H1 (cell line): ENCODE data around the gene BMAL2. TPM values are rescaled to one million over a fixed set of nuclear protein-coding genes. Genes with fewer than 3 reads are reported as not detected.

Source experiments
- CTCF ChIA-PET: fragments of 300-600 bp; sonication (Branson Sonifier 250); formaldehyde crosslinking; loops from one replicate; lab custom pipeline; 2021; ENCODE audit not compliant: partially characterized antibody; lab: Charles Lee
- POLR2A ChIA-PET: fragments of 300-600 bp; sonication (Branson Sonifier 250); formaldehyde crosslinking; loops from one replicate; lab custom pipeline; 2021; ENCODE audit warnings: inconsistent platforms; ENCODE audit not compliant: partially characterized antibody; lab: Charles Lee
- DNase-seq, 2 experiments: peaks; one replicate each; pipeline versions ENCODE4 v3.0.0 to v3.0.0-alpha.2; 2010 to 2022; ENCODE audit warnings: low spot score in 2 of 2, low read depth in 1 of 2, mixed read lengths in 1 of 2
- FAIRE-seq: peaks from 2 replicates; lab custom pipeline; 2011; peaks lifted over from hg19 to GRCh38; lab: Jason Lieb, UNC
- H2AFZ ChIP-seq: 2 replicates; pipeline ENCODE4 v1.8.1; 2012; ENCODE audit warnings: low read length, inconsistent platforms
- H2AK5ac ChIP-seq: 2 replicates; pipeline ENCODE4 v1.6.1; 2013; ENCODE audit warnings: low read depth, low read length
- H2BK120ac ChIP-seq: replicated peaks from 2 replicates; pipeline ENCODE3; 2013; ENCODE audit warnings: low read depth, low read length, inconsistent platforms
- H2BK12ac ChIP-seq: 2 replicates; pipeline ENCODE4 v1.6.1; 2013; ENCODE audit warnings: low read depth, low read length
- H2BK15ac ChIP-seq: 2 replicates; pipeline ENCODE4 v1.6.1; 2013; ENCODE audit warnings: low read length
- H2BK20ac ChIP-seq: 2 replicates; pipeline ENCODE4 v1.6.1; 2013; ENCODE audit warnings: low read length
- H2BK5ac ChIP-seq: 2 replicates; pipeline ENCODE4 v1.6.1; 2013; ENCODE audit warnings: low read depth, low read length
- H3K14ac ChIP-seq: 2 replicates; pipeline ENCODE4 v1.6.1; 2013; ENCODE audit warnings: inconsistent platforms; ENCODE audit not compliant: insufficient read length
- H3K18ac ChIP-seq: 2 replicates; pipeline ENCODE4 v1.6.1; 2013; ENCODE audit warnings: low read length; ENCODE audit errors: extremely low read depth
- H3K23ac ChIP-seq: 2 replicates; pipeline ENCODE4 v1.6.1; 2013; ENCODE audit warnings: inconsistent platforms; ENCODE audit not compliant: insufficient read length
- H3K23me2 ChIP-seq: 2 replicates; pipeline ENCODE4 v1.6.1; 2013; ENCODE audit warnings: low read depth, low read length
- H3K27ac ChIP-seq: 2 replicates; pipeline ENCODE4 v1.6.1; 2011; ENCODE audit warnings: low read depth, low read length, inconsistent platforms
- H3K27me3 ChIP-seq, 4 experiments: replicated peaks in 1 of 4; 1 replicate in 1 of 4; 2 replicates in 3 of 4; pipeline versions ENCODE4 v1.6.1 to v1.8.1; 2011 to 2013; ENCODE audit warnings: low read length in 3 of 4, mild to moderate bottlenecking in 3 of 4, inconsistent platforms in 2 of 4, mixed read lengths in 2 of 4, moderate library complexity in 1 of 4; ENCODE audit not compliant: control insufficient read depth in 3 of 4, insufficient read depth in 3 of 4; ENCODE audit errors: extremely low read depth in 1 of 4
- H3K36me3 ChIP-seq, 4 experiments: 2 replicates each; pipeline versions ENCODE4 v1.6.1 to v1.8.1; 2011 to 2013; ENCODE audit warnings: mild to moderate bottlenecking in 4 of 4, low read length in 3 of 4, moderate library complexity in 2 of 4, control low read depth in 1 of 4, inconsistent platforms in 1 of 4; ENCODE audit not compliant: insufficient read depth in 4 of 4, control insufficient read depth in 2 of 4
- H3K4ac ChIP-seq: replicated peaks from 2 replicates; pipeline ENCODE3; 2013; ENCODE audit warnings: low read length, low read depth, mixed read lengths, inconsistent platforms; ENCODE audit not compliant: insufficient read length
- H3K4me1 ChIP-seq, 4 experiments: replicated peaks in 1 of 4; 1 replicate in 1 of 4; 2 replicates in 3 of 4; pipeline versions ENCODE4 v1.6.1 to v1.8.1; 2011 to 2013; ENCODE audit warnings: low read length in 3 of 4, inconsistent platforms in 2 of 4, mixed read lengths in 1 of 4; ENCODE audit not compliant: insufficient read depth in 4 of 4, control insufficient read depth in 3 of 4
- H3K4me2 ChIP-seq, 2 experiments: 2 replicates each; pipeline versions ENCODE4 v1.6.1 to v1.8.1; 2011 to 2013; ENCODE audit warnings: low read depth in 2 of 2, low read length in 2 of 2, control low read depth in 1 of 2, inconsistent platforms in 1 of 2, mild to moderate bottlenecking in 1 of 2; ENCODE audit not compliant: insufficient read depth in 1 of 2
- H3K4me3 ChIP-seq, 4 experiments: fragments of 200-600, 300-600 bp in 1 of 4; sonication (generic), shearing (Covaris generic), sonication (Bioruptor Twin) in 1 of 4; 2 replicates each; pipeline versions ENCODE4 v1.5.1 to v1.8.1; 2011 to 2016; ENCODE audit warnings: low read length in 4 of 4, low read depth in 3 of 4, control low read depth in 2 of 4, inconsistent platforms in 2 of 4, mild to moderate bottlenecking in 2 of 4, mixed read lengths in 1 of 4, moderate library complexity in 1 of 4; ENCODE audit not compliant: insufficient read depth in 2 of 4; ENCODE audit errors: extremely low read depth in 1 of 4
- H3K56ac ChIP-seq: replicated peaks from 2 replicates; pipeline ENCODE3; 2013; ENCODE audit warnings: low read depth, mild to moderate bottlenecking, mixed read lengths, low read length, inconsistent platforms; ENCODE audit not compliant: insufficient read length
- H3K79me1 ChIP-seq: 2 replicates; pipeline ENCODE4 v1.6.1; 2013; ENCODE audit warnings: low read depth, low read length, control low read depth
- H3K79me2 ChIP-seq, 2 experiments: 2 replicates each; pipeline versions ENCODE4 v1.6.1 to v1.8.1; 2012 to 2013; ENCODE audit warnings: low read length in 2 of 2, mild to moderate bottlenecking in 2 of 2, inconsistent platforms in 1 of 2; ENCODE audit not compliant: insufficient read depth in 2 of 2, control insufficient read depth in 1 of 2
- H3K9ac ChIP-seq, 4 experiments: replicated peaks in 1 of 4; 1 replicate in 1 of 4; 2 replicates in 3 of 4; pipeline versions ENCODE4 v1.6.1 to v1.8.1; 2011 to 2013; ENCODE audit warnings: low read depth in 3 of 4, low read length in 3 of 4, control low read depth in 2 of 4, mild to moderate bottlenecking in 2 of 4, moderate library complexity in 2 of 4, inconsistent platforms in 1 of 4; ENCODE audit errors: extremely low read depth in 1 of 4
- H3K9me3 ChIP-seq, 2 experiments: 2 replicates each; pipeline versions ENCODE4 v1.6.1 to v1.8.1; 2012 to 2013; ENCODE audit warnings: mild to moderate bottlenecking in 2 of 2, moderate library complexity in 2 of 2, control low read depth in 1 of 2, inconsistent platforms in 1 of 2, low read depth in 1 of 2, low read length in 1 of 2, mixed read lengths in 1 of 2; ENCODE audit not compliant: insufficient read depth in 2 of 2
- H4K20me1 ChIP-seq, 2 experiments: replicated peaks in 1 of 2; 2 replicates each; pipeline versions ENCODE3 to v1.8.1; 2011 to 2013; ENCODE audit warnings: inconsistent platforms in 2 of 2, low read length in 2 of 2, mild to moderate bottlenecking in 1 of 2; ENCODE audit not compliant: insufficient read depth in 2 of 2, control insufficient read depth in 1 of 2
- H4K5ac ChIP-seq: 2 replicates; pipeline ENCODE4 v1.6.1; 2013; ENCODE audit warnings: low read length, low read depth, mixed read lengths, inconsistent platforms; ENCODE audit not compliant: insufficient read length
- H4K8ac ChIP-seq: 2 replicates; pipeline ENCODE4 v1.8.0; 2013; ENCODE audit warnings: mild to moderate bottlenecking, moderate library complexity, low read length, inconsistent platforms; ENCODE audit not compliant: insufficient read depth; ENCODE audit errors: extremely low read depth
- H4K91ac ChIP-seq: replicated peaks from 2 replicates; pipeline ENCODE3; 2013; ENCODE audit warnings: low read length, mixed read lengths, inconsistent platforms; ENCODE audit not compliant: insufficient read length
- BRCA1 ChIP-seq: IDR thresholded peaks from 2 replicates; pipeline ENCODE4 v1.6.1; 2012; ENCODE audit warnings: low read depth, low read length, improper control_type of control experiment
- CBX5 ChIP-seq: fragments of 300-800, 300-1000 bp; sonication (generic); IDR thresholded peaks from 2 replicates; pipeline ENCODE4 v1.7.1; 2016; ENCODE audit warnings: antibody characterized with exemption, low read length, low read depth
- GTF2F1 ChIP-seq: IDR thresholded peaks from 2 replicates; pipeline ENCODE4 v1.6.1; 2012; ENCODE audit warnings: low read depth, low read length, improper control_type of control experiment, borderline replicate concordance
- JUND ChIP-seq: IDR thresholded peaks from 2 replicates; pipeline ENCODE4 v1.6.1; 2011; ENCODE audit warnings: mild to moderate bottlenecking, improper control_type of control experiment, low read length
- KDM1A ChIP-seq: fragments of 200-600, 300-600 bp; sonication (generic); IDR thresholded peaks from 2 replicates; pipeline ENCODE4 v1.7.1; 2016; ENCODE audit warnings: mild to moderate bottlenecking, low read length, borderline replicate concordance
- KDM5A ChIP-seq: fragments of 200-600 bp; IDR thresholded peaks from 2 replicates; pipeline ENCODE4 v1.7.1; 2012; ENCODE audit warnings: mild to moderate bottlenecking, low read length, inconsistent platforms, mixed read lengths
- MAFK ChIP-seq: IDR thresholded peaks from 2 replicates; pipeline ENCODE4 v1.6.1; 2012; ENCODE audit warnings: low read depth, mild to moderate bottlenecking, improper control_type of control experiment, low read length
- MAX ChIP-seq: IDR thresholded peaks from 2 replicates; pipeline ENCODE4 v1.6.1; 2012; ENCODE audit warnings: inconsistent platforms
- SP1 ChIP-seq: IDR thresholded peaks from 2 replicates; pipeline ENCODE4 v1.6.1; 2011; ENCODE audit warnings: low read depth, low read length
- SP2 ChIP-seq: IDR thresholded peaks from 2 replicates; pipeline ENCODE4 v1.6.1; 2012; ENCODE audit warnings: mild to moderate bottlenecking, low read length, inconsistent platforms
- SP4 ChIP-seq: IDR thresholded peaks from 2 replicates; pipeline ENCODE4 v1.6.1; 2012; ENCODE audit warnings: low read length, inconsistent platforms
- SRF ChIP-seq: IDR thresholded peaks from 2 replicates; pipeline ENCODE4 v1.6.1; 2011; ENCODE audit warnings: mild to moderate bottlenecking, low read depth, low read length, moderate library complexity
- SUZ12 ChIP-seq: fragments of 200-600 bp; sonication (generic); IDR thresholded peaks from 2 replicates; pipeline ENCODE4 v1.6.1; 2012; ENCODE audit warnings: mild to moderate bottlenecking, inconsistent platforms, low read length, moderate library complexity, mixed read lengths
- TAF7 ChIP-seq: optimal IDR thresholded peaks from 2 replicates; pipeline ENCODE3; 2011; ENCODE audit warnings: low read depth, mild to moderate bottlenecking, inconsistent platforms, low read length, moderate library complexity, borderline replicate concordance
- ZNF274 ChIP-seq: IDR thresholded peaks from 2 replicates; pipeline ENCODE4 v1.7.0; 2012; ENCODE audit warnings: low read length, borderline replicate concordance; ENCODE audit errors: extremely low read depth
- WGBS, 2 experiments: shearing (Covaris generic) in 1 of 2; methylation state at CpG; one replicate each; pipeline versions ENCODE4 v1.1.6 to v1.1.7; 2013 to 2015; ENCODE audit warnings: low lambda C conversion rate in 2 of 2, mixed read lengths in 2 of 2, inconsistent platforms in 1 of 2, low coverage in 1 of 2, missing lambda C conversion rate in 1 of 2; ENCODE audit not compliant: insufficient replicate concordance in 2 of 2, insufficient coverage in 1 of 2, insufficient read length in 1 of 2; ENCODE audit errors: extremely low coverage in 1 of 2, missing lambda C conversion rate in 1 of 2; 5-methylcytosine and 5-hydroxymethylcytosine counted together
- polyA plus RNA-seq, 7 experiments: library from polyadenylated mRNA; depleted of rRNA in 3 of 7; stranded (reverse) in 5 of 7; unstranded in 2 of 7; fragments of >200 nt in 5 of 7; fragments of 200-250 nt in 2 of 7; gene quantifications; 1 replicate in 5 of 7; 2 replicates in 1 of 7; 4 replicates in 1 of 7; pipeline versions ENCODE4 v1.2.1 to v1.2.3, GENCODE V29; 2011 to 2013; ENCODE audit warnings: missing spikeins in 2 of 7, mixed read lengths in 2 of 7
- total RNA-seq: library from RNA; stranded (reverse); fragmentation: NEBNext Ultra II Directional; extraction: Animal tissue kit (Norgen Biotek cat#: 25700); gene quantifications from 2 replicates; pipeline ENCODE4 v1.2.1, GENCODE V29; 2021

The BMAL2 gene
- total and polyA plus RNA-seq, 2 of the 8 experiments (the other 6 are each of a cell fraction or from before 2014, with no cell fraction given) = 3.2 to 20.6 TPM

DNA sequence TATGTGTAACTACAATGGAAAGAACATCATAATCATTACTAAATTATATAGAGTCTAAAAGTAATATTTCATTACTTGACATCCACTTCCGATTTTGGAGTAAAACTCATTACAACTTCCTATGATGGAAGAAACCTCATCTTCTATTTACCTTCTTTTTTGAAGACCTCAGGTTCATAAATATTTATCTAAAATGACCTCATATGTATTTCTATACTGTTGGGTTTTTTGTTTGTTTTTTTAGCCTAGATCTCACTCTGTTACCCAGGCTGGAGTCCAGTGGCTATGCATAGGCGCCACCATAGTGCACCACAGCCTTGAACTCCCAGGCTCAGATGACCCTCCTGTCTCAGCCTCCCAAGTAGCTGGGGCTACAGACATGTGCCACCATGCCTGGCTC, 39.9 kb upstream of the BMAL2 start:
- H4K20me1 ChIP-seq = no peaks in the 10 kb centered on the region
- TF ChIP-seq KDM1A = no peak
- no peak for TF ChIP-seq SP1
- no peak for TF ChIP-seq MAX
- TF ChIP-seq SUZ12 = no peak
- TF ChIP-seq JUND = no peak
- no peak for TF ChIP-seq BRCA1
- TF ChIP-seq KDM5A = no peak
- TF ChIP-seq SP4 = no peak
- no peak for TF ChIP-seq TAF7
- TF ChIP-seq SRF = no peak
- TF ChIP-seq CBX5 = no peak
- TF ChIP-seq GTF2F1 = no peak
- TF ChIP-seq MAFK = no peak
- TF ChIP-seq ZNF274 = no peak
- TF ChIP-seq SP2 = no peak

More for the DNA sequence above, 39.9 kb upstream of the BMAL2 start:
- Histone ChIP-seq H3K27ac (no peak overlapping the region), H3K79me2 (peaks cover 0 to 25% of the 10 kb centered on the region in 2 experiments; a peak in 1 of 4 replicates), H2AK5ac (no peak overlapping the region), H2BK20ac (peak overlapping the region; percentile 29; the same call in 1 of the 2 replicates), H3K4ac (no peak overlapping the region), H3K23ac (no peak overlapping the region), H3K4me1 (peaks cover 0 to 9% (median under 1%) of the 10 kb centered on the region in 4 experiments; a peak in 3 of 7 replicates), H3K23me2 (no peaks in the 10 kb centered on the region), H4K91ac (no peak overlapping the region), H3K9me3 (no peaks in the 10 kb centered on the region), H2BK15ac (no peak overlapping the region), H3K36me3 (peaks cover 0 to under 1% (median 0%) of the 10 kb centered on the region in 4 experiments; a peak in 2 of 8 replicates), H3K4me2 (no peak overlapping the region), H3K18ac (no peak overlapping the region), H3K9ac (no peak overlapping the region), H4K8ac (no peak overlapping the region), H3K79me1 (0 out of 2 replicates have a peak, but pooled peaks cover 3% of the 10 kb centered on the region), H3K4me3 (no peak overlapping the region), H3K27me3 (no peaks in the 10 kb centered on the region), H3K56ac (no peak overlapping the region), H2BK120ac (no peak overlapping the region), H2AFZ (no peak overlapping the region), H3K14ac (no peak overlapping the region), H4K5ac (no peak overlapping the region), H2BK12ac (no peak overlapping the region), H2BK5ac (no peak overlapping the region)
- DNase-seq (no peak), FAIRE-seq (no peak)
- ChIA-PET POLR2A (no interaction called here), CTCF (interaction anchor here (1.6 kb wide), 1 partner anchor 14 kb away, joined by 3 read pairs; no protein-coding TSS in a partner anchor)
- WGBS, 2 experiments = 87% methylated on average over 2 of the region's 2 CpGs; no CpG with 5 or more reads in 1 of the 2 experiments
